Prostate gland (tissue), 2 donors: ENCODE data around the gene MCFD2. TPM values are rescaled to one million over a fixed set of nuclear protein-coding genes. Genes with fewer than 3 reads are reported as not detected.

ENCODE experiments used
- DNase-seq: peaks from one replicate; pipeline ENCODE4 v3.0.0-alpha.2; 2019; ENCODE audit warnings: low spot score
- H3K27ac ChIP-seq, 2 donors: fragments of 200-600 bp; sonication (generic); 2 replicates each; pipeline ENCODE4 v1.5.1; 2017 to 2019
- H3K27me3 ChIP-seq: fragments of 200-600 bp; sonication (generic); replicated peaks from 2 replicates; pipeline ENCODE4 v1.5.1; 2019; ENCODE audit not compliant: insufficient read depth
- H3K36me3 ChIP-seq, 2 donors: fragments of 200-600 bp; sonication (generic); 1 replicate in 1 of 2; 2 replicates in 1 of 2; pipeline versions ENCODE4 v1.5.1 to v1.8.1; 2017 to 2019
- H3K4me1 ChIP-seq: fragments of 200-600 bp; sonication (generic); replicated peaks from 2 replicates; pipeline ENCODE4 v1.5.1; 2019
- H3K4me3 ChIP-seq, 2 donors: fragments of 200-600 bp; sonication (generic); 2 replicates each; pipeline ENCODE4 v1.5.1; 2017 to 2019
- H3K9me3 ChIP-seq: fragments of 200-600 bp; sonication (generic); 2 replicates; pipeline ENCODE4 v1.5.1; 2017
- POLR2A ChIP-seq: fragments of 450-650 bp; IDR thresholded peaks from one replicate; pipeline ENCODE4 v1.6.1; 2016; ENCODE audit warnings: antibody characterized with exemption, mild to moderate bottlenecking
- POLR2AphosphoS5 ChIP-seq: sonication (generic); formaldehyde crosslinking; IDR thresholded peaks from one replicate; pipeline ENCODE4 v1.6.1; 2017; ENCODE audit warnings: antibody characterized with exemption
- WGBS: methylation state at CpG from one replicate; pipeline ENCODE4 v1.1.5; 2018; 5-methylcytosine and 5-hydroxymethylcytosine counted together
- intact Hi-C: fragments of 100-400 bp; cut with DNase I; formaldehyde crosslinking; loops from one replicate; pipeline ENCODE4 v1.14.2; 2022
- total RNA-seq, 2 donors: library from RNA; depleted of rRNA; stranded (reverse); fragments of >200 nt; gene quantifications; one replicate each; pipeline ENCODE4 v1.1.0, GENCODE V29; 2016
- TF ChIP-seq, protein P1 (sequence below), 4 experiments: fragments of 200-600 bp in 2 of 4; fragments of 450-650 bp in 2 of 4; sonication (generic) in 2 of 4; IDR thresholded peaks; 1 replicate in 3 of 4; 2 replicates in 1 of 4; pipeline ENCODE4 v1.5.1; 2016 to 2019; ENCODE audit warnings: antibody characterized with exemption in 4 of 4, mild to moderate bottlenecking in 2 of 4, moderate library complexity in 2 of 4

Gene MCFD2
- total RNA-seq, 2 donors from 2014 or later = 77.9 to 88.4 TPM

DNA sequence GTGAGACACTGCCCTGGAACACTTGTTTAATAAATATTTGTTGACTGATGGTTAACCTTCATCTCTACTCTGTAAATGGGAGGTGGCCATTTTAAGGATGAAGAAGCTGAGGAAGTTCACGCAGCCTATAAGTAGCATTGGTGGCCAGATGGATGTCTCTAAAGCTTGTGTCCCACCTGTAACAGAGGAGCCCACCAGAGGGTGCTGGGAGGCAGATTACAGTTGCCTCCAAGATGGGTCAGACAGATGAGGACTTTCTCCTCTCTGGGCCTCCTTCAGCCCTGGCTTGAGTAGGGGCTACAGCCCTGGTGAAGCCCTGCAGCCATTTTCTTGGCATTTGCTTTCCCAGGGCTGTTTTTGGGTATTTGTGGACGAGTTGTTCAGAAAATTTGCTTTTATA, 45.0 kb upstream of the MCFD2 start:
- no peak overlapping the region for H3K4me3 ChIP-seq
- TF ChIP-seq, protein P1, sequence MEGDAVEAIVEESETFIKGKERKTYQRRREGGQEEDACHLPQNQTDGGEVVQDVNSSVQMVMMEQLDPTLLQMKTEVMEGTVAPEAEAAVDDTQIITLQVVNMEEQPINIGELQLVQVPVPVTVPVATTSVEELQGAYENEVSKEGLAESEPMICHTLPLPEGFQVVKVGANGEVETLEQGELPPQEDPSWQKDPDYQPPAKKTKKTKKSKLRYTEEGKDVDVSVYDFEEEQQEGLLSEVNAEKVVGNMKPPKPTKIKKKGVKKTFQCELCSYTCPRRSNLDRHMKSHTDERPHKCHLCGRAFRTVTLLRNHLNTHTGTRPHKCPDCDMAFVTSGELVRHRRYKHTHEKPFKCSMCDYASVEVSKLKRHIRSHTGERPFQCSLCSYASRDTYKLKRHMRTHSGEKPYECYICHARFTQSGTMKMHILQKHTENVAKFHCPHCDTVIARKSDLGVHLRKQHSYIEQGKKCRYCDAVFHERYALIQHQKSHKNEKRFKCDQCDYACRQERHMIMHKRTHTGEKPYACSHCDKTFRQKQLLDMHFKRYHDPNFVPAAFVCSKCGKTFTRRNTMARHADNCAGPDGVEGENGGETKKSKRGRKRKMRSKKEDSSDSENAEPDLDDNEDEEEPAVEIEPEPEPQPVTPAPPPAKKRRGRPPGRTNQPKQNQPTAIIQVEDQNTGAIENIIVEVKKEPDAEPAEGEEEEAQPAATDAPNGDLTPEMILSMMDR (IDR thresholded peaks at IDR 0.05) = no peak
- TF ChIP-seq POLR2AphosphoS5 = no peak
- no peak for TF ChIP-seq POLR2A
- no peaks in the 10 kb centered on the region for H3K4me1 ChIP-seq
- no peaks in the 10 kb centered on the region for H3K9me3 ChIP-seq
- intact Hi-C loops = no loop called here
- no peak overlapping the region for H3K27ac ChIP-seq
- DNase-seq = no peak
- WGBS = 92% methylated on average over 2 of the region's 2 CpGs
- no peaks in the 10 kb centered on the region for H3K27me3 ChIP-seq
- H3K36me3 ChIP-seq = peaks cover 0 to 7% of the 10 kb centered on the region in 2 donors

DNA sequence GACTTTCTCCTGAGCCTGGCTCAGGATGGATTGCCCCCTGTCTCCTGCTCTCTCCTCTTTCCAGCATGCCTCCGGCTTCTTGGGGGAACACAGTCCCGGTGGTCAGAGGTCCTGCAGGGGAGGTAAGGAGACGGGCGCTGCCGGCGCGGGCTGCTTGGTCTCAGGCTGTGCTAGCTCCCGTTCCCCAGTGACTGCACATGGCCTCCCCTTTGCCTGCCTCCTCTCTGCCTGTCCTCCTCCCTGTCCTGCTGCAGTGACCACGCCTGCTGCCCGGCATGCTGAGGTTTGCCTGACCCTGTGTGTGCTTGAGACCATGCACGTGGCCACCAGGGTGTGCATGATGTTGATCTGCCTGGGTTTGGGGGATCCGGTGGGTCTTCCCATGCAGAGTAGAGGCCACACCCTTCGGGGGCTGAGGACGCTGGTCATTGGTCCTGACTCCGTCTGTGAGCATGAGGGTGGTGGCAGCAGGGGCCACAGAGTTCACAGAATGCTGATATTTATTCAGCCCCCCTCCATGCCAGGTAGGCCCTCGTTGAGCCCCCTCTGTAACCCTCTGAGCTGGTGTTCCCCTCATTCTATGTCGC, 42.9 kb upstream of the MCFD2 start:
- H3K4me3 ChIP-seq = no peak overlapping the region
- no peak overlapping the region for H3K27ac ChIP-seq
- no peak for DNase-seq
- H3K27me3 ChIP-seq = no peaks in the 10 kb centered on the region
- TF ChIP-seq POLR2AphosphoS5 (no peak), POLR2A (no peak)
- TF ChIP-seq, protein P1 (IDR thresholded peaks at IDR 0.05) = no peak
- peaks cover 0 to 7% of the 10 kb centered on the region in 2 donors for H3K36me3 ChIP-seq
- H3K9me3 ChIP-seq = no peaks in the 10 kb centered on the region
- WGBS = 90% methylated on average over 17 of the region's 17 CpGs
- H3K4me1 ChIP-seq = no peaks in the 10 kb centered on the region
- intact Hi-C loops = no loop called here

DNA sequence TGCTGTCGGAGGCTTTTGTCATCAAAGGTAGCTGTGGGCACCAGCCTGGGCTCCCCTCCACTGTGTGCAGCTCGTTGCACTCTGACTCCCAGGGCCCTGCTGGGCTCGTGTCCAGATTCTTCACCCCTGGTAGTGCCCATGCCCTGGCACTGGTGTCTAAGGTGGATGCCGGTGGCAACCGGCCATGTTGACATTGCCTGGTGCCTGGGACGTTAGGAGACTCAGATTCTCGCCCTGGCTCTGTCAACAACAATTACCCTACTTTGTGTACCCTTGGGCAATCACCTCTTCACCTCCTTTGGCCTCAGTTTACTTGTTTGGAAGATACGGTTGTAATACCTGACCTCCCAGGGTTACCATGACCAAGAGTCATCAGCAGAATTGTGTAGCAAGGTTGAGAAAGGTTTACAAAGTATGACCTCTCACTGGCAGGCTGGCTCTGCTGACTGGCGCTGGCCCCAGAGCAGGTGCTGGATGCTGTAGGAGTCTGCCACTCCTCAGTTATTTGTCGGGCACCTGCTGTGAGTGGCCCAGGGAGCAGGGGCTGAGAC, 41.5 kb upstream of the MCFD2 start:
- H3K27me3 ChIP-seq = no peaks in the 10 kb centered on the region
- DNase-seq = no peak
- intact Hi-C loops = no loop called here
- TF ChIP-seq, protein P1 (IDR thresholded peaks at IDR 0.05) = no peak
- TF ChIP-seq POLR2AphosphoS5 (no peak), POLR2A (no peak)
- WGBS = 77% methylated on average over 10 of the region's 10 CpGs
- peaks cover 0 to 7% of the 10 kb centered on the region in 2 donors for H3K36me3 ChIP-seq
- no peak overlapping the region for H3K4me3 ChIP-seq
- H3K27ac ChIP-seq = no peak overlapping the region
- H3K9me3 ChIP-seq = no peaks in the 10 kb centered on the region
- no peaks in the 10 kb centered on the region for H3K4me1 ChIP-seq

DNA sequence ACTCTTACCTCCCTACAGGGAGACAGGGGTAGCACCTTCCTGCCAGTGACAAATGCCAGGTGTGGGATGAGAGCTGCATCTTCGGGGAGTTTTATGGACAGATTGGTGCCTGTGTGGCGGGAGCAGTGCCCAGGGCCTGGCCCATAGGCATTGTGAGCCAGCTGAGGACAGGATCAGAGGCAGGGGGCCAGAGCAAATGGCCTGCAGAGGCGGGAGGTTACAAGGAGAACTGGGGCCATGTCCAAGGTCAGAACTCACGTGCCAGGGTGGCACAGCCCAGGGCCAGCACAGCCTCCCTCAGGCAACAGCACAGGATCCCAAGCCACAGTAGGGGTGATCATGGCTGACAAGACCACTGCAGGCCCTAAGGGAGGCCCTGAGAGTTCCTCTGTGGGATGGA, 40.2 kb upstream of the MCFD2 start:
- DNase-seq = no peak
- Histone ChIP-seq H3K27me3 (no peaks in the 10 kb centered on the region), H3K27ac (peak overlapping the region in 1 of 2 donors; percentile 10), H3K9me3 (no peaks in the 10 kb centered on the region), H3K4me1 (no peaks in the 10 kb centered on the region), H3K36me3 (peaks cover 0 to 7% of the 10 kb centered on the region in 2 donors), H3K4me3 (no peak overlapping the region)
- intact Hi-C loops = no loop called here
- TF ChIP-seq POLR2AphosphoS5 = no peak
- TF ChIP-seq, protein P1 (IDR thresholded peaks at IDR 0.05) = no peak
- no peak for TF ChIP-seq POLR2A
- WGBS = 85% methylated on average over 4 of the region's 4 CpGs
